H1 (cell line): ENCODE data around the gene DPEP2. TPM values are rescaled to one million over a fixed set of nuclear protein-coding genes. Genes with fewer than 3 reads are reported as not detected.

ENCODE experiments used
- CTCF ChIA-PET: fragments of 300-600 bp; sonication (Branson Sonifier 250); formaldehyde crosslinking; loops from one replicate; lab custom pipeline; 2021; ENCODE audit not compliant: partially characterized antibody; lab: Charles Lee
- POLR2A ChIA-PET: fragments of 300-600 bp; sonication (Branson Sonifier 250); formaldehyde crosslinking; loops from one replicate; lab custom pipeline; 2021; ENCODE audit warnings: inconsistent platforms; ENCODE audit not compliant: partially characterized antibody; lab: Charles Lee
- DNase-seq, 2 experiments: peaks; one replicate each; pipeline versions ENCODE4 v3.0.0 to v3.0.0-alpha.2; 2010 to 2022; ENCODE audit warnings: low spot score in 2 of 2, low read depth in 1 of 2, mixed read lengths in 1 of 2
- FAIRE-seq: peaks from 2 replicates; lab custom pipeline; 2011; peaks lifted over from hg19 to GRCh38; lab: Jason Lieb, UNC
- H2AFZ ChIP-seq: 2 replicates; pipeline ENCODE4 v1.8.1; 2012; ENCODE audit warnings: low read length, inconsistent platforms
- H2AK5ac ChIP-seq: 2 replicates; pipeline ENCODE4 v1.6.1; 2013; ENCODE audit warnings: low read depth, low read length
- H2BK120ac ChIP-seq: replicated peaks from 2 replicates; pipeline ENCODE3; 2013; ENCODE audit warnings: low read depth, low read length, inconsistent platforms
- H2BK12ac ChIP-seq: 2 replicates; pipeline ENCODE4 v1.6.1; 2013; ENCODE audit warnings: low read depth, low read length
- H2BK15ac ChIP-seq: 2 replicates; pipeline ENCODE4 v1.6.1; 2013; ENCODE audit warnings: low read length
- H2BK20ac ChIP-seq: 2 replicates; pipeline ENCODE4 v1.6.1; 2013; ENCODE audit warnings: low read length
- H2BK5ac ChIP-seq: 2 replicates; pipeline ENCODE4 v1.6.1; 2013; ENCODE audit warnings: low read depth, low read length
- H3K14ac ChIP-seq: 2 replicates; pipeline ENCODE4 v1.6.1; 2013; ENCODE audit warnings: inconsistent platforms; ENCODE audit not compliant: insufficient read length
- H3K18ac ChIP-seq: 2 replicates; pipeline ENCODE4 v1.6.1; 2013; ENCODE audit warnings: low read length; ENCODE audit errors: extremely low read depth
- H3K23ac ChIP-seq: 2 replicates; pipeline ENCODE4 v1.6.1; 2013; ENCODE audit warnings: inconsistent platforms; ENCODE audit not compliant: insufficient read length
- H3K23me2 ChIP-seq: 2 replicates; pipeline ENCODE4 v1.6.1; 2013; ENCODE audit warnings: low read depth, low read length
- H3K27ac ChIP-seq: 2 replicates; pipeline ENCODE4 v1.6.1; 2011; ENCODE audit warnings: low read depth, low read length, inconsistent platforms
- H3K27me3 ChIP-seq, 4 experiments: replicated peaks in 1 of 4; 1 replicate in 1 of 4; 2 replicates in 3 of 4; pipeline versions ENCODE4 v1.6.1 to v1.8.1; 2011 to 2013; ENCODE audit warnings: low read length in 3 of 4, mild to moderate bottlenecking in 3 of 4, inconsistent platforms in 2 of 4, mixed read lengths in 2 of 4, moderate library complexity in 1 of 4; ENCODE audit not compliant: control insufficient read depth in 3 of 4, insufficient read depth in 3 of 4; ENCODE audit errors: extremely low read depth in 1 of 4
- H3K36me3 ChIP-seq, 4 experiments: 2 replicates each; pipeline versions ENCODE4 v1.6.1 to v1.8.1; 2011 to 2013; ENCODE audit warnings: mild to moderate bottlenecking in 4 of 4, low read length in 3 of 4, moderate library complexity in 2 of 4, control low read depth in 1 of 4, inconsistent platforms in 1 of 4; ENCODE audit not compliant: insufficient read depth in 4 of 4, control insufficient read depth in 2 of 4
- H3K4ac ChIP-seq: replicated peaks from 2 replicates; pipeline ENCODE3; 2013; ENCODE audit warnings: low read length, low read depth, mixed read lengths, inconsistent platforms; ENCODE audit not compliant: insufficient read length
- H3K4me1 ChIP-seq, 4 experiments: replicated peaks in 1 of 4; 1 replicate in 1 of 4; 2 replicates in 3 of 4; pipeline versions ENCODE4 v1.6.1 to v1.8.1; 2011 to 2013; ENCODE audit warnings: low read length in 3 of 4, inconsistent platforms in 2 of 4, mixed read lengths in 1 of 4; ENCODE audit not compliant: insufficient read depth in 4 of 4, control insufficient read depth in 3 of 4
- H3K4me2 ChIP-seq, 2 experiments: 2 replicates each; pipeline versions ENCODE4 v1.6.1 to v1.8.1; 2011 to 2013; ENCODE audit warnings: low read depth in 2 of 2, low read length in 2 of 2, control low read depth in 1 of 2, inconsistent platforms in 1 of 2, mild to moderate bottlenecking in 1 of 2; ENCODE audit not compliant: insufficient read depth in 1 of 2
- H3K4me3 ChIP-seq, 4 experiments: fragments of 200-600, 300-600 bp in 1 of 4; sonication (generic), shearing (Covaris generic), sonication (Bioruptor Twin) in 1 of 4; 2 replicates each; pipeline versions ENCODE4 v1.5.1 to v1.8.1; 2011 to 2016; ENCODE audit warnings: low read length in 4 of 4, low read depth in 3 of 4, control low read depth in 2 of 4, inconsistent platforms in 2 of 4, mild to moderate bottlenecking in 2 of 4, mixed read lengths in 1 of 4, moderate library complexity in 1 of 4; ENCODE audit not compliant: insufficient read depth in 2 of 4; ENCODE audit errors: extremely low read depth in 1 of 4
- H3K56ac ChIP-seq: replicated peaks from 2 replicates; pipeline ENCODE3; 2013; ENCODE audit warnings: low read depth, mild to moderate bottlenecking, mixed read lengths, low read length, inconsistent platforms; ENCODE audit not compliant: insufficient read length
- H3K79me1 ChIP-seq: 2 replicates; pipeline ENCODE4 v1.6.1; 2013; ENCODE audit warnings: low read depth, low read length, control low read depth
- H3K79me2 ChIP-seq, 2 experiments: 2 replicates each; pipeline versions ENCODE4 v1.6.1 to v1.8.1; 2012 to 2013; ENCODE audit warnings: low read length in 2 of 2, mild to moderate bottlenecking in 2 of 2, inconsistent platforms in 1 of 2; ENCODE audit not compliant: insufficient read depth in 2 of 2, control insufficient read depth in 1 of 2
- H3K9ac ChIP-seq, 4 experiments: replicated peaks in 1 of 4; 1 replicate in 1 of 4; 2 replicates in 3 of 4; pipeline versions ENCODE4 v1.6.1 to v1.8.1; 2011 to 2013; ENCODE audit warnings: low read depth in 3 of 4, low read length in 3 of 4, control low read depth in 2 of 4, mild to moderate bottlenecking in 2 of 4, moderate library complexity in 2 of 4, inconsistent platforms in 1 of 4; ENCODE audit errors: extremely low read depth in 1 of 4
- H3K9me3 ChIP-seq, 2 experiments: 2 replicates each; pipeline versions ENCODE4 v1.6.1 to v1.8.1; 2012 to 2013; ENCODE audit warnings: mild to moderate bottlenecking in 2 of 2, moderate library complexity in 2 of 2, control low read depth in 1 of 2, inconsistent platforms in 1 of 2, low read depth in 1 of 2, low read length in 1 of 2, mixed read lengths in 1 of 2; ENCODE audit not compliant: insufficient read depth in 2 of 2
- H4K20me1 ChIP-seq, 2 experiments: replicated peaks in 1 of 2; 2 replicates each; pipeline versions ENCODE3 to v1.8.1; 2011 to 2013; ENCODE audit warnings: inconsistent platforms in 2 of 2, low read length in 2 of 2, mild to moderate bottlenecking in 1 of 2; ENCODE audit not compliant: insufficient read depth in 2 of 2, control insufficient read depth in 1 of 2
- H4K5ac ChIP-seq: 2 replicates; pipeline ENCODE4 v1.6.1; 2013; ENCODE audit warnings: low read length, low read depth, mixed read lengths, inconsistent platforms; ENCODE audit not compliant: insufficient read length
- H4K8ac ChIP-seq: 2 replicates; pipeline ENCODE4 v1.8.0; 2013; ENCODE audit warnings: mild to moderate bottlenecking, moderate library complexity, low read length, inconsistent platforms; ENCODE audit not compliant: insufficient read depth; ENCODE audit errors: extremely low read depth
- H4K91ac ChIP-seq: replicated peaks from 2 replicates; pipeline ENCODE3; 2013; ENCODE audit warnings: low read length, mixed read lengths, inconsistent platforms; ENCODE audit not compliant: insufficient read length
- ATF2 ChIP-seq: IDR thresholded peaks from 2 replicates; pipeline ENCODE4 v1.6.1; 2012; ENCODE audit warnings: low read length, inconsistent platforms
- CBX5 ChIP-seq: fragments of 300-800, 300-1000 bp; sonication (generic); IDR thresholded peaks from 2 replicates; pipeline ENCODE4 v1.7.1; 2016; ENCODE audit warnings: antibody characterized with exemption, low read length, low read depth
- CEBPB ChIP-seq: IDR thresholded peaks from 2 replicates; pipeline ENCODE4 v1.6.1; 2012; ENCODE audit warnings: low read depth, low read length
- CTBP2 ChIP-seq: IDR thresholded peaks from 2 replicates; pipeline ENCODE4 v1.7.0; 2011; ENCODE audit warnings: borderline replicate concordance, mild to moderate bottlenecking, moderate library complexity, mixed read lengths, low read length; ENCODE audit not compliant: insufficient read depth, insufficient read length
- EGR1 ChIP-seq: IDR thresholded peaks from 2 replicates; pipeline ENCODE4 v1.6.1; 2011; ENCODE audit warnings: low read depth, low read length, borderline replicate concordance
- JUND ChIP-seq: IDR thresholded peaks from 2 replicates; pipeline ENCODE4 v1.6.1; 2011; ENCODE audit warnings: mild to moderate bottlenecking, improper control_type of control experiment, low read length
- MAX ChIP-seq: IDR thresholded peaks from 2 replicates; pipeline ENCODE4 v1.6.1; 2012; ENCODE audit warnings: inconsistent platforms
- RBBP5 ChIP-seq: IDR thresholded peaks from 2 replicates; pipeline ENCODE4 v1.7.1; 2012; ENCODE audit warnings: low read depth, mild to moderate bottlenecking, inconsistent platforms, low read length, moderate library complexity, borderline replicate concordance
- RFX5 ChIP-seq: IDR thresholded peaks from 2 replicates; pipeline ENCODE4 v1.6.1; 2011; ENCODE audit warnings: low read depth, low read length, improper control_type of control experiment, borderline replicate concordance
- SAP30 ChIP-seq: fragments of 300-600 bp; sonication (generic); IDR thresholded peaks from 2 replicates; pipeline ENCODE4 v1.7.1; 2012; ENCODE audit warnings: low read length, moderate library complexity, mild to moderate bottlenecking, inconsistent platforms; ENCODE audit not compliant: insufficient read depth, insufficient replicate concordance
- SP2 ChIP-seq: IDR thresholded peaks from 2 replicates; pipeline ENCODE4 v1.6.1; 2012; ENCODE audit warnings: mild to moderate bottlenecking, low read length, inconsistent platforms
- SRF ChIP-seq: IDR thresholded peaks from 2 replicates; pipeline ENCODE4 v1.6.1; 2011; ENCODE audit warnings: mild to moderate bottlenecking, low read depth, low read length, moderate library complexity
- TCF12 ChIP-seq: IDR thresholded peaks from 2 replicates; pipeline ENCODE4 v1.6.1; 2011; ENCODE audit warnings: low read depth, mild to moderate bottlenecking, low read length
- WGBS, 2 experiments: shearing (Covaris generic) in 1 of 2; methylation state at CpG; one replicate each; pipeline versions ENCODE4 v1.1.6 to v1.1.7; 2013 to 2015; ENCODE audit warnings: low lambda C conversion rate in 2 of 2, mixed read lengths in 2 of 2, inconsistent platforms in 1 of 2, low coverage in 1 of 2, missing lambda C conversion rate in 1 of 2; ENCODE audit not compliant: insufficient replicate concordance in 2 of 2, insufficient coverage in 1 of 2, insufficient read length in 1 of 2; ENCODE audit errors: extremely low coverage in 1 of 2, missing lambda C conversion rate in 1 of 2; 5-methylcytosine and 5-hydroxymethylcytosine counted together
- polyA plus RNA-seq, 7 experiments: library from polyadenylated mRNA; depleted of rRNA in 3 of 7; stranded (reverse) in 5 of 7; unstranded in 2 of 7; fragments of >200 nt in 5 of 7; fragments of 200-250 nt in 2 of 7; gene quantifications; 1 replicate in 5 of 7; 2 replicates in 1 of 7; 4 replicates in 1 of 7; pipeline versions ENCODE4 v1.2.1 to v1.2.3, GENCODE V29; 2011 to 2013; ENCODE audit warnings: missing spikeins in 2 of 7, mixed read lengths in 2 of 7
- total RNA-seq: library from RNA; stranded (reverse); fragmentation: NEBNext Ultra II Directional; extraction: Animal tissue kit (Norgen Biotek cat#: 25700); gene quantifications from 2 replicates; pipeline ENCODE4 v1.2.1, GENCODE V29; 2021

The DPEP2 gene
- total and polyA plus RNA-seq, 2 of the 8 experiments (the other 6 are each of a cell fraction or from before 2014, with no cell fraction given) = not detected

- Histone ChIP-seq H4K20me1 (no peaks in the 10 kb centered on the region), H3K4ac (no peak overlapping the region), H3K27me3 (no peaks in the 10 kb centered on the region), H4K5ac (no peak overlapping the region), H3K23me2 (no peaks in the 10 kb centered on the region), H3K4me3 (no peak overlapping the region), H4K8ac (no peak overlapping the region), H2BK15ac (0 out of 2 replicates have a peak overlapping the region, but pooled peaks have one; percentile 88), H2AFZ (no peak overlapping the region), H3K18ac (no peak overlapping the region), H3K79me1 (no peaks in the 10 kb centered on the region; the same call in 1 of the 2 replicates), H2BK20ac (no peak overlapping the region), H3K4me1 (no peaks in the 10 kb centered on the region), H2BK120ac (no peak overlapping the region), H4K91ac (no peak overlapping the region), H2BK12ac (no peak overlapping the region), H3K4me2 (no peak overlapping the region), H2AK5ac (no peak overlapping the region), H3K14ac (no peak overlapping the region), H2BK5ac (no peak overlapping the region), H3K36me3 (no peaks in the 10 kb centered on the region), H3K79me2 (no peaks in the 10 kb centered on the region), H3K23ac (no peak overlapping the region), H3K56ac (no peak overlapping the region), H3K9me3 (no peaks in the 10 kb centered on the region), H3K27ac (no peak overlapping the region), H3K9ac (no peak overlapping the region)
- 75% methylated on average over 2 of the region's 2 CpGs; no CpG with 5 or more reads in 1 of the 2 experiments for WGBS, 2 experiments
- ChIA-PET POLR2A (no interaction called here), CTCF (interaction anchor here (2.0 kb wide), 1 partner anchor 19 kb away, joined by 9 read pairs; the partner anchor contains the start of gene DPEP3)
- no peak for DNase-seq
- FAIRE-seq = no peak
- TF ChIP-seq SAP30 = no peak
- no peak for TF ChIP-seq CTBP2
- no peak for TF ChIP-seq CBX5
- TF ChIP-seq EGR1 = no peak
- TF ChIP-seq CEBPB = no peak
- no peak for TF ChIP-seq MAX
- no peak for TF ChIP-seq TCF12
- TF ChIP-seq SRF = no peak
- TF ChIP-seq ATF2 = no peak
- no peak for TF ChIP-seq JUND
- no peak for TF ChIP-seq RBBP5
- no peak for TF ChIP-seq SP2
- no peak for TF ChIP-seq RFX5
These were observed 701 bp upstream of the DPEP2 start for GRCh38 chr16:67999985-68000384.
